Measurements from ENCODE around the gene PTPRZ1. TPM values are rescaled to one million over a fixed set of nuclear protein-coding genes. Genes with fewer than 3 reads are reported as not detected.
A peak's percentile ranks its signal among the peaks of the same experiment; 100 is the strongest.

Gene PTPRZ1
- total and polyA plus RNA-seq, 4 donors, result 0.07 to 0.17 (median 0.09) TPM; not detected in 1

- Histone ChIP-seq H3K36me3 (ENCODE audit: control insufficient read depth in 4 of 4, insufficient read depth in 3 of 4, low read depth in 1 of 4, low read length in 3 of 4) (peaks cover 4 to 38% (median 20%) of the 10 kb centered on the region in 4 donors), H3K9ac (ENCODE audit: low read depth in 1 of 2, low read length in 2 of 2) (no peak overlapping the region), H3K4me1 (ENCODE audit: control insufficient read depth in 4 of 4, insufficient read depth in 4 of 4, low read length in 3 of 4) (peaks cover 0 to 3% (median 0%) of the 10 kb centered on the region in 4 donors), H3K9me3 (ENCODE audit: control insufficient read depth in 4 of 4, low read length in 3 of 4) (no peaks in the 10 kb centered on the region), H3K27ac (ENCODE audit: low read depth in 1 of 2, low read length in 2 of 2) (no peak overlapping the region), H3K27me3 (ENCODE audit: control insufficient read depth in 4 of 4, insufficient read depth in 4 of 4, low read length in 3 of 4) (no peaks in the 10 kb centered on the region), H3K4me3 (ENCODE audit: low read depth in 1 of 3, low read length in 3 of 3) (no peak overlapping the region)
- WGBS, result 83% methylated on average over 6 of the region's 6 CpGs
- peak; percentile 55 for DNase-seq (ENCODE audit: low spot score)
- no peak for TF ChIP-seq HNF4G (IDR thresholded peaks at IDR 0.05)
- TF ChIP-seq RAD21 (IDR thresholded peaks at IDR 0.05), result peak; percentile 79 to 87
- TF ChIP-seq CTCF (IDR thresholded peaks at IDR 0.05; ENCODE audit: low read depth, low read length, missing input control), result peak; percentile 71
These were observed 220.2 kb downstream of the PTPRZ1 start for GRCh38 chr7:122092964-122093797.

- 94% methylated on average over 1 of the region's 1 CpG for WGBS
- H3K27ac ChIP-seq (ENCODE audit: low read depth in 1 of 2, low read length in 2 of 2), result no peak overlapping the region
- peaks cover 4 to 28% (median 18%) of the 10 kb centered on the region in 4 donors for H3K36me3 ChIP-seq (ENCODE audit: control insufficient read depth in 4 of 4, insufficient read depth in 3 of 4, low read depth in 1 of 4, low read length in 3 of 4)
- no peaks in the 10 kb centered on the region for H3K27me3 ChIP-seq (ENCODE audit: control insufficient read depth in 4 of 4, insufficient read depth in 4 of 4, low read length in 3 of 4)
- DNase-seq (ENCODE audit: low spot score), result no peak
- no peaks in the 10 kb centered on the region for H3K9me3 ChIP-seq (ENCODE audit: control insufficient read depth in 4 of 4, low read length in 3 of 4)
- no peak for TF ChIP-seq NR2F2 (IDR thresholded peaks at IDR 0.05)
- TF ChIP-seq RAD21 (IDR thresholded peaks at IDR 0.05), result no peak
- TF ChIP-seq REST (IDR thresholded peaks at IDR 0.05), result no peak
- TF ChIP-seq MAX (IDR thresholded peaks at IDR 0.05), result no peak
- TF ChIP-seq JUND (IDR thresholded peaks at IDR 0.05), result no peak
- no peak for TF ChIP-seq GABPA (IDR thresholded peaks at IDR 0.05 in 1 of 2, conservative IDR thresholded peaks at IDR 0.05 in 1 of 2)
- TF ChIP-seq YY1 (IDR thresholded peaks at IDR 0.05), result no peak
- TF ChIP-seq ATF3 (IDR thresholded peaks at IDR 0.05), result no peak
- TF ChIP-seq HNF4G (IDR thresholded peaks at IDR 0.05), result no peak
- TF ChIP-seq EGR1 (IDR thresholded peaks at IDR 0.05; ENCODE audit: low read depth in 2 of 2), result no peak
- TF ChIP-seq FOXA1 (IDR thresholded peaks at IDR 0.05), result no peak
- peaks cover 0 to 3% (median 0%) of the 10 kb centered on the region in 4 donors for H3K4me1 ChIP-seq (ENCODE audit: control insufficient read depth in 4 of 4, insufficient read depth in 4 of 4, low read length in 3 of 4)
- H3K9ac ChIP-seq (ENCODE audit: low read depth in 1 of 2, low read length in 2 of 2), result no peak overlapping the region
- no peak overlapping the region for H3K4me3 ChIP-seq (ENCODE audit: low read depth in 1 of 3, low read length in 3 of 3)
These were observed 221.6 kb downstream of the PTPRZ1 start for GRCh38 chr7:122094549-122094948.
